ENCODE measurements around the gene MICAL2.

Gene MICAL2

GRCh38 chr11:12166299-12167060 lies 56.1 kb downstream of the MICAL2 start:
- H3K4me3 Mint-ChIP-seq, result no peak overlapping the region
- H3K9me3 Mint-ChIP-seq, result no peaks in the 10 kb centered on the region
- no peaks in the 10 kb centered on the region for H3K27me3 Mint-ChIP-seq
- peaks cover 48% of the 10 kb centered on the region for H3K4me1 Mint-ChIP-seq (ENCODE audit: low read depth)
- H3K27ac Mint-ChIP-seq, result peak overlapping the region; percentile 54
- peaks cover 31% of the 10 kb centered on the region for H3K36me3 Mint-ChIP-seq (ENCODE audit: low read depth)

- peaks cover 36% of the 10 kb centered on the region for H3K36me3 Mint-ChIP-seq (ENCODE audit: low read depth)
- H3K4me1 Mint-ChIP-seq (ENCODE audit: low read depth), result peaks cover 51% of the 10 kb centered on the region
- H3K27me3 Mint-ChIP-seq, result no peaks in the 10 kb centered on the region
- peaks cover 2% of the 10 kb centered on the region for H3K9me3 Mint-ChIP-seq
- no peak overlapping the region for H3K4me3 Mint-ChIP-seq
- peak overlapping the region; percentile 54 for H3K27ac Mint-ChIP-seq
Measured at GRCh38 chr11:12167061-12168000, 56.9 kb downstream of the MICAL2 start.

GRCh38 chr11:12168114-12168513 lies 57.7 kb downstream of the MICAL2 start:
- no peak overlapping the region for H3K4me3 Mint-ChIP-seq
- H3K9me3 Mint-ChIP-seq, result peaks cover 5% of the 10 kb centered on the region
- peaks cover 52% of the 10 kb centered on the region for H3K4me1 Mint-ChIP-seq (ENCODE audit: low read depth)
- peak overlapping the region; percentile 74 for H3K27ac Mint-ChIP-seq
- H3K36me3 Mint-ChIP-seq (ENCODE audit: low read depth), result peaks cover 34% of the 10 kb centered on the region
- no peaks in the 10 kb centered on the region for H3K27me3 Mint-ChIP-seq

- Mint-ChIP-seq H3K4me3 (no peak overlapping the region), H3K27me3 (no peaks in the 10 kb centered on the region), H3K36me3 (ENCODE audit: low read depth) (peaks cover 26% of the 10 kb centered on the region), H3K27ac (peak overlapping the region; percentile 77), H3K9me3 (peaks cover 5% of the 10 kb centered on the region), H3K4me1 (ENCODE audit: low read depth) (peaks cover 49% of the 10 kb centered on the region)
Measured at GRCh38 chr11:12169822-12170221, 59.4 kb downstream of the MICAL2 start.

GRCh38 chr11:12170501-12170900 lies 60.1 kb downstream of the MICAL2 start:
- Mint-ChIP-seq H3K27ac (no peak overlapping the region), H3K36me3 (ENCODE audit: low read depth) (peaks cover 27% of the 10 kb centered on the region), H3K9me3 (peaks cover 5% of the 10 kb centered on the region), H3K4me3 (no peak overlapping the region), H3K4me1 (ENCODE audit: low read depth) (peaks cover 56% of the 10 kb centered on the region), H3K27me3 (no peaks in the 10 kb centered on the region)

GRCh38 chr11:12170984-12171383 lies 60.6 kb downstream of the MICAL2 start:
- H3K4me3 Mint-ChIP-seq, result no peak overlapping the region
- no peaks in the 10 kb centered on the region for H3K27me3 Mint-ChIP-seq
- peaks cover 5% of the 10 kb centered on the region for H3K9me3 Mint-ChIP-seq
- peak overlapping the region; percentile 28 for H3K27ac Mint-ChIP-seq
- H3K4me1 Mint-ChIP-seq (ENCODE audit: low read depth), result peaks cover 61% of the 10 kb centered on the region
- H3K36me3 Mint-ChIP-seq (ENCODE audit: low read depth), result peaks cover 27% of the 10 kb centered on the region

- H3K4me3 Mint-ChIP-seq, result no peak overlapping the region
- peaks cover 64% of the 10 kb centered on the region for H3K4me1 Mint-ChIP-seq (ENCODE audit: low read depth)
- no peaks in the 10 kb centered on the region for H3K27me3 Mint-ChIP-seq
- no peak overlapping the region for H3K27ac Mint-ChIP-seq
- H3K36me3 Mint-ChIP-seq (ENCODE audit: low read depth), result peaks cover 31% of the 10 kb centered on the region
- H3K9me3 Mint-ChIP-seq, result peaks cover 5% of the 10 kb centered on the region
Measured at GRCh38 chr11:12171921-12172320, 61.5 kb downstream of the MICAL2 start.

GRCh38 chr11:12172493-12173013 lies 62.2 kb downstream of the MICAL2 start:
- Mint-ChIP-seq H3K27me3 (no peaks in the 10 kb centered on the region), H3K4me3 (no peak overlapping the region), H3K36me3 (ENCODE audit: low read depth) (peaks cover 36% of the 10 kb centered on the region), H3K27ac (peak overlapping the region; percentile 64), H3K9me3 (peaks cover 5% of the 10 kb centered on the region), H3K4me1 (ENCODE audit: low read depth) (peaks cover 64% of the 10 kb centered on the region)

- Mint-ChIP-seq H3K9me3 (peaks cover 5% of the 10 kb centered on the region), H3K27me3 (no peaks in the 10 kb centered on the region), H3K36me3 (ENCODE audit: low read depth) (peaks cover 39% of the 10 kb centered on the region), H3K27ac (peak overlapping the region; percentile 97), H3K4me3 (peak overlapping the region; percentile 12), H3K4me1 (ENCODE audit: low read depth) (peaks cover 64% of the 10 kb centered on the region)
Measured at GRCh38 chr11:12173111-12173510, 62.7 kb downstream of the MICAL2 start.

GRCh38 chr11:12174128-12174476 lies 63.7 kb downstream of the MICAL2 start:
- peak overlapping the region; percentile 73 for H3K4me3 Mint-ChIP-seq
- peaks cover 45% of the 10 kb centered on the region for H3K36me3 Mint-ChIP-seq (ENCODE audit: low read depth)
- peaks cover 64% of the 10 kb centered on the region for H3K4me1 Mint-ChIP-seq (ENCODE audit: low read depth)
- no peaks in the 10 kb centered on the region for H3K27me3 Mint-ChIP-seq
- H3K27ac Mint-ChIP-seq, result peak overlapping the region; percentile 97
- peaks cover 5% of the 10 kb centered on the region for H3K9me3 Mint-ChIP-seq

GRCh38 chr11:12174477-12175143 lies 64.2 kb downstream of the MICAL2 start:
- Mint-ChIP-seq H3K4me3 (peak overlapping the region; percentile 73), H3K4me1 (ENCODE audit: low read depth) (peaks cover 69% of the 10 kb centered on the region), H3K36me3 (ENCODE audit: low read depth) (peaks cover 48% of the 10 kb centered on the region), H3K9me3 (peaks cover 5% of the 10 kb centered on the region), H3K27ac (peak overlapping the region; percentile 97), H3K27me3 (no peaks in the 10 kb centered on the region)

- Mint-ChIP-seq H3K27me3 (no peaks in the 10 kb centered on the region), H3K4me3 (peak overlapping the region; percentile 35), H3K4me1 (ENCODE audit: low read depth) (peaks cover 73% of the 10 kb centered on the region), H3K27ac (peak overlapping the region; percentile 97), H3K36me3 (ENCODE audit: low read depth) (peaks cover 44% of the 10 kb centered on the region), H3K9me3 (peaks cover 5% of the 10 kb centered on the region)
Measured at GRCh38 chr11:12175694-12176241, 65.4 kb downstream of the MICAL2 start.

- peaks cover 5% of the 10 kb centered on the region for H3K9me3 Mint-ChIP-seq
- H3K36me3 Mint-ChIP-seq (ENCODE audit: low read depth), result peaks cover 42% of the 10 kb centered on the region
Measured at GRCh38 chr11:12176410-12176809, 66.0 kb downstream of the MICAL2 start.

GRCh38 chr11:12177739-12178338 lies 67.4 kb downstream of the MICAL2 start:
- Mint-ChIP-seq H3K4me3 (no peak overlapping the region), H3K27ac (peak overlapping the region; percentile 97), H3K36me3 (ENCODE audit: low read depth) (peaks cover 34% of the 10 kb centered on the region), H3K9me3 (no peaks in the 10 kb centered on the region), H3K27me3 (no peaks in the 10 kb centered on the region), H3K4me1 (ENCODE audit: low read depth) (peaks cover 67% of the 10 kb centered on the region)

More at GRCh38 chr11:12176410-12176809, 66.0 kb downstream of the MICAL2 start:
- no peaks in the 10 kb centered on the region for H3K27me3 Mint-ChIP-seq
- H3K4me1 Mint-ChIP-seq (ENCODE audit: low read depth), result peaks cover 73% of the 10 kb centered on the region
- H3K27ac Mint-ChIP-seq, result peak overlapping the region; percentile 97
- H3K4me3 Mint-ChIP-seq, result peak overlapping the region; percentile 35

All from stimulated activated naive CD8-positive, alpha-beta T cell treated with anti-CD3 and anti-CD28 coated beads, Interleukin-15, Interleukin-2, amounts not matched to agents 100 ng/mL and 50 ng/mL, for 24 hours (primary cell).